Ectodermal cell (in vitro differentiated cells): ENCODE data around the gene ZMYM2.
A peak's percentile ranks its signal among the peaks of the same experiment; 100 is the strongest.

Experiments used
- H3K27ac ChIP-seq: 2 replicates; pipeline ENCODE4 v1.7.0; 2013; ENCODE audit warnings: mild to moderate bottlenecking, low read depth, low read length; ENCODE audit not compliant: insufficient read depth, poor library complexity, severe bottlenecking
- H3K27me3 ChIP-seq: 2 replicates; pipeline ENCODE4 v1.7.0; 2013; ENCODE audit warnings: mild to moderate bottlenecking, low read length; ENCODE audit not compliant: insufficient read depth, control insufficient read depth, poor library complexity, severe bottlenecking
- H3K36me3 ChIP-seq: one replicate; pipeline ENCODE4 v1.7.0; 2013; ENCODE audit warnings: low read length; ENCODE audit not compliant: control insufficient read depth, insufficient read depth
- H3K4me1 ChIP-seq: one replicate; pipeline ENCODE4 v1.7.0; 2013; ENCODE audit warnings: low read length; ENCODE audit not compliant: control insufficient read depth, insufficient read depth
- H3K4me3 ChIP-seq: 2 replicates; pipeline ENCODE4 v1.7.0; 2013; ENCODE audit warnings: low read depth, low read length, control low read depth; ENCODE audit not compliant: insufficient read depth
- H3K9me3 ChIP-seq: 2 replicates; pipeline ENCODE4 v1.7.0; 2013; ENCODE audit warnings: mild to moderate bottlenecking, low read length, moderate library complexity; ENCODE audit not compliant: control insufficient read depth
- WGBS, 2 experiments: methylation state at CpG; one replicate each; pipeline ENCODE4 v1.1.7; 2013; ENCODE audit warnings: missing lambda C conversion rate in 2 of 2; 5-methylcytosine and 5-hydroxymethylcytosine counted together

Gene ZMYM2

GRCh38 chr13:20119960-20120359 lies 161.4 kb downstream of the ZMYM2 start:
- Histone ChIP-seq H3K27ac (no peak overlapping the region), H3K4me3 (no peak overlapping the region), H3K9me3 (no peaks in the 10 kb centered on the region), H3K27me3 (peaks cover 5% of the 10 kb centered on the region), H3K4me1 (no peaks in the 10 kb centered on the region), H3K36me3 (no peaks in the 10 kb centered on the region)
- WGBS, 2 experiments = 61 to 65% methylated on average over 3 of the region's 3 CpGs

GRCh38 chr13:20121159-20121525 lies 162.6 kb downstream of the ZMYM2 start:
- Histone ChIP-seq H3K27ac (no peak overlapping the region), H3K4me3 (no peak overlapping the region), H3K9me3 (no peaks in the 10 kb centered on the region), H3K27me3 (peaks cover 11% of the 10 kb centered on the region), H3K4me1 (no peaks in the 10 kb centered on the region), H3K36me3 (no peaks in the 10 kb centered on the region)
- 79 to 80% methylated on average over 6 to 7 of the region's 7 CpGs for WGBS, 2 experiments

- H3K36me3 ChIP-seq = no peaks in the 10 kb centered on the region
- no peak overlapping the region for H3K4me3 ChIP-seq
- 90% methylated on average over 1 of the region's 1 CpG for WGBS, 2 experiments
- no peaks in the 10 kb centered on the region for H3K9me3 ChIP-seq
- H3K27ac ChIP-seq = no peak overlapping the region
- peaks cover 27% of the 10 kb centered on the region for H3K27me3 ChIP-seq
- H3K4me1 ChIP-seq = peaks cover 3% of the 10 kb centered on the region
Observed at GRCh38 chr13:20124303-20124702, 165.8 kb downstream of the ZMYM2 start.

- H3K4me3 ChIP-seq = no peak overlapping the region
- H3K27me3 ChIP-seq = peaks cover 36% of the 10 kb centered on the region
- peaks cover 3% of the 10 kb centered on the region for H3K4me1 ChIP-seq
- no peaks in the 10 kb centered on the region for H3K9me3 ChIP-seq
- H3K36me3 ChIP-seq = no peaks in the 10 kb centered on the region
- no peak overlapping the region for H3K27ac ChIP-seq
- WGBS, 2 experiments = 92% methylated on average over 3 of the region's 4 CpGs
Observed at GRCh38 chr13:20125129-20125782, 166.7 kb downstream of the ZMYM2 start.

GRCh38 chr13:20125783-20126165 lies 167.2 kb downstream of the ZMYM2 start:
- no peaks in the 10 kb centered on the region for H3K9me3 ChIP-seq
- H3K27me3 ChIP-seq = peaks cover 41% of the 10 kb centered on the region
- H3K36me3 ChIP-seq = no peaks in the 10 kb centered on the region
- no peak overlapping the region for H3K4me3 ChIP-seq
- 85 to 86% methylated on average over 4 of the region's 4 CpGs for WGBS, 2 experiments
- no peak overlapping the region for H3K27ac ChIP-seq
- H3K4me1 ChIP-seq = peaks cover 3% of the 10 kb centered on the region

GRCh38 chr13:20126541-20127261 lies 168.2 kb downstream of the ZMYM2 start:
- H3K4me1 ChIP-seq = peaks cover 3% of the 10 kb centered on the region
- no peaks in the 10 kb centered on the region for H3K36me3 ChIP-seq
- H3K9me3 ChIP-seq = no peaks in the 10 kb centered on the region
- H3K4me3 ChIP-seq = no peak overlapping the region
- peaks cover 50% of the 10 kb centered on the region for H3K27me3 ChIP-seq
- H3K27ac ChIP-seq = no peak overlapping the region
- 84 to 85% methylated on average over 16 of the region's 16 CpGs for WGBS, 2 experiments

- peaks cover 3% of the 10 kb centered on the region for H3K4me1 ChIP-seq
- H3K9me3 ChIP-seq = no peaks in the 10 kb centered on the region
- 62 to 67% methylated on average over 6 of the region's 6 CpGs for WGBS, 2 experiments
- H3K27me3 ChIP-seq = peaks cover 53% of the 10 kb centered on the region
- no peak overlapping the region for H3K4me3 ChIP-seq
- H3K36me3 ChIP-seq = no peaks in the 10 kb centered on the region
- no peak overlapping the region for H3K27ac ChIP-seq
Observed at GRCh38 chr13:20127262-20127561, 168.7 kb downstream of the ZMYM2 start.

GRCh38 chr13:20127562-20128458 lies 169.3 kb downstream of the ZMYM2 start:
- peaks cover 3% of the 10 kb centered on the region for H3K4me1 ChIP-seq

GRCh38 chr13:20128459-20128931 lies 170.0 kb downstream of the ZMYM2 start:
- no peak overlapping the region for H3K27ac ChIP-seq
- H3K9me3 ChIP-seq = no peaks in the 10 kb centered on the region
- 3 to 4% methylated on average over 28 of the region's 28 CpGs for WGBS, 2 experiments

More at GRCh38 chr13:20127562-20128458, 169.3 kb downstream of the ZMYM2 start:
- 2% methylated on average over 82 of the region's 82 CpGs for WGBS, 2 experiments
- no peak overlapping the region for H3K27ac ChIP-seq
- peaks cover 54% of the 10 kb centered on the region for H3K27me3 ChIP-seq
- no peaks in the 10 kb centered on the region for H3K36me3 ChIP-seq
- H3K4me3 ChIP-seq = peak overlapping the region; percentile 51
- no peaks in the 10 kb centered on the region for H3K9me3 ChIP-seq

GRCh38 chr13:20129076-20129475 lies 170.5 kb downstream of the ZMYM2 start:
- H3K27ac ChIP-seq = no peak overlapping the region
- H3K4me3 ChIP-seq = peak overlapping the region; percentile 51
- H3K4me1 ChIP-seq = peaks cover 3% of the 10 kb centered on the region
- no peaks in the 10 kb centered on the region for H3K9me3 ChIP-seq
- WGBS, 2 experiments = 76 to 80% methylated on average over 17 of the region's 18 CpGs
- H3K27me3 ChIP-seq = peaks cover 54% of the 10 kb centered on the region
- H3K36me3 ChIP-seq = no peaks in the 10 kb centered on the region

More at GRCh38 chr13:20128459-20128931, 170.0 kb downstream of the ZMYM2 start:
- peaks cover 54% of the 10 kb centered on the region for H3K27me3 ChIP-seq
- H3K4me1 ChIP-seq = peaks cover 3% of the 10 kb centered on the region
- peak overlapping the region; percentile 51 for H3K4me3 ChIP-seq
- no peaks in the 10 kb centered on the region for H3K36me3 ChIP-seq
